GM12891 (cell line): ENCODE measurements around the gene IP6K1.

Source experiments
- PAX5 ChIP-seq: IDR thresholded peaks from 2 replicates; pipeline ENCODE4 v1.6.1; 2011; ENCODE audit warnings: low read length, moderate library complexity, mild to moderate bottlenecking; ENCODE audit not compliant: insufficient read depth, severe bottlenecking
- POLR2A ChIP-seq: IDR thresholded peaks from 2 replicates; pipeline ENCODE4 v1.6.1; 2011; ENCODE audit warnings: low read depth, low read length, control low read depth
- POLR2AphosphoS5 ChIP-seq: IDR thresholded peaks from 2 replicates; pipeline ENCODE4 v1.6.1; 2011; ENCODE audit warnings: low read depth, low read length, control low read depth
- TAF1 ChIP-seq: IDR thresholded peaks from 2 replicates; pipeline ENCODE4 v1.6.1; 2011; ENCODE audit warnings: low read depth, low read length, control low read depth

GRCh38 chr3:49701388-49702077 lies 84.8 kb downstream of the IP6K1 start:
- no peak for TF ChIP-seq POLR2A
- TF ChIP-seq POLR2AphosphoS5 = no peak
- no peak for TF ChIP-seq TAF1
- TF ChIP-seq PAX5 = no peak
